Measurements from ENCODE around the gene LUZP1.

GRCh38 chr1:23208527-23208926 is 39.9 kb upstream of the LUZP1 start:
- TF ChIP-seq POLR2A (IDR thresholded peaks at IDR 0.05; ENCODE audit: low read depth, low read length) (no peak), POLR2AphosphoS5 (IDR thresholded peaks at IDR 0.05; ENCODE audit: low read depth, low read length) (no peak), TAF1 (IDR thresholded peaks at IDR 0.05; ENCODE audit: borderline replicate concordance, low read depth, low read length) (no peak)

Data from GM12892 (cell line).